DOHH2 (cell line): ENCODE measurements around the gene CNOT3.
A peak's percentile ranks its signal among the peaks of the same experiment; 100 is the strongest.

Experiments
- CTCF ChIP-seq: fragments of 200-600 bp; sonication (generic); IDR thresholded peaks from one replicate; pipeline ENCODE4 v1.5.1; 2014; ENCODE audit warnings: antibody characterized with exemption, mild to moderate bottlenecking, low read depth, low read length; ENCODE audit not compliant: poor library complexity, severe bottlenecking
- EZH2phosphoT487 ChIP-seq: fragments of 200-600 bp; sonication (generic); IDR thresholded peaks from 2 replicates; pipeline ENCODE4 v1.6.1; 2017; ENCODE audit warnings: borderline replicate concordance, mild to moderate bottlenecking, antibody characterized with exemption, low read length, moderate library complexity, mixed read lengths

GRCh38 chr19:54179921-54180461 lies 42.4 kb downstream of the CNOT3 start:
- TF ChIP-seq CTCF: peak; percentile 73
- TF ChIP-seq EZH2phosphoT487: no peak
